Measurements from ENCODE around the gene CELF2.
"Not testable (repeated sequence)": the region's sequence is repeated elsewhere in the genome, so short reads cannot be mapped to it uniquely, and the experiment has no call there.

CELF2 gene

DNA sequence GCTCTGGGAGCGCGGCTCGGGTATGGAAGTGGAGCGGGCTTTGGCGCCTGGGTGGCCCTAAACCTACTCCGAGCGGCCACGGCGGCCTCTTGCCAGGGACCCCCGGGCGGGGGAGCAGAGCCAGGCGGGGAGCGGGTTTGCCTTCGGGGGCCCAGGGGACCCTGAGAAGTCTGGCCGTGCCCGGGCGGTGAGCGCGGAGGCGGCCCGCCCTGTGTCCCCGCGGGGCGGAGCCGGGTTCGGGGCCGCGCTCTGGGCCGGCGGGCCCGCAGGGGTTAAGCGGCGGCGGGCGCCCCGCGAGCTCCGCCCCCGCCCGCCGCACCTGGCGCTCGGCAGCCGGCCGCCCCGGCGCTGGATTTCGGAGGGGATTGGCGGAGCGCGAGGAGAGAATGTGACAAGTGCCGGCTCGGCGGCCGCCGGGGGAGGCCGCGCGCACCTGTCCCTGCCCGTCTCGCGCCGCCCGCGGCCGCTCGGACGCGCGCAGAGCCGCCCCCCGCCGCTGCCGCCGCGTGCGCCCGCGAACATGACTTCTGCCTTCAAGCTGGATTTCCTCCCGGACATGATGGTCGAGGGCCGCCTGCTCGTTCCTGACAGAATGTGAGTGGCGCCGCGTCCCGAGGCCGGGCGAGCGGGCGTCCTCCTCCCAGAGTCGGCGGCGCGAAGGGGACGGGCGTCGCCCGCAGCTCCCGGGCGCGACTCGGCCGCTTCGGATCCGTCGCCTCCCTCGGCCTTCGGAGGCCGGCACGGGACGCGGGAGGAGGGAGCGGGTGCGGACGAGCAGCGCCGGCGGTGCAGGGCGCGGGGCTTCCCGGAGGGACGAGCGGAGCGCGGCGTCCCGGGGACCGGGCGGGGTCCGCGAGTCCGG lies at the start of gene CELF2:
CELF2 (plus strand) TSS at position 303 of the 862 bp plus-strand sequence; CDS start at position 521, 218 bp downstream.
- no peak for DNase-seq (ENCODE audit: low spot score)

DNA sequence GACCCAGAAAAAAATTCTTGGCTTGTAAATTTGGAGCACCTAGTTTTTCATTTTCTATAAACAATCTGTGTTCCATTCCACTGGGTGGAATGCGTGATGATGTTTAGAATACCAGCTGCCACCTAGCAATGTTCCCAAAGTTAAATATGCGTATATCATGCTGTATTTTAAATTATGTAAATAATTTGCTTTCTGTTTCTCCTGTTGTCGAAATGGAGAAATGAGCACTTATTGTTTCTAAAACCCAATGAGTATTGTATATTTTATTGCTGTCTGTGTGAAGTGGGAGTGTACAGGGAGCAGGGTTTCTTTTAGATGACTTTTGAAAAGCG lies 49.4 kb upstream of the CELF2 start:
- no peak for DNase-seq (ENCODE audit: low spot score)

DNA sequence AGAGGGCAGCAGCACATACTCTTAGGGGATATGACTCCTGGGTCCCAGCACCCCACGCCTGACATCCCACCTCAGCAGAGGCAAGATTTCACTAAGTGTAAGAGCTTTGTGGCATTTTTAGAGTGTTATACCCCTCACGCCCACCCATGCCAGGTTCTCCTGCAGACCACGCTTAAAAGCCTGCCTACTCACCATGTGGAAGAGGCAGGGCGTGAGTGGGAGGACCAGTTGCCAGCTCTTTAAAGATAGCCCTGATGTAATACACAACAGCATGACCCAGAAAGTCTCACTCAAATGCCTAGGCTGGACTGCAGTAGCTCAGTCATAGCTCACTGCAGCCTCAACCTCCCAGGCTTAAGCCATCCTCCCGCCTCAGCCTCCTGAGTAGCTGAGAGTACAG lies 44.4 kb upstream of the CELF2 start:
- DNase-seq (ENCODE audit: low spot score): no peak

DNA sequence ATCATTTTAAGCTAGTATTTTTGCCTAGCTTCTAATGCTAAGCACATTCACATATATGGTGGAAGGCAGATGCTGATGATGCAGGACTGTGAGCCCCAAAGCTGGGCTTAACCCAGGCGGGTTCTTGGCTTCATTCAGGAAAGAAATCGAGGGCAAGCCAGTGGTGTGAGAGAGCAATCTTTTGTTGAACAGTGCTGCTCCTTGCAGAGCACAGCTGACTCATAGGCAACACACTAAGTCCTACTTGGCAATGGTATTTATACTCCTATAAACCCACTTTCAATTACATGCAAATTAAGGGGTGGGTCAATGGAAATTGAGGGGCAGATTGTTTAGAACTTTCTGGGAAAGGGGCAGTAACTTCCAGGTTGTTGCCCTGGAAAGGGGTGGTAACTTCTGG lies 42.0 kb upstream of the CELF2 start:
- no peak for DNase-seq (ENCODE audit: low spot score)

DNA sequence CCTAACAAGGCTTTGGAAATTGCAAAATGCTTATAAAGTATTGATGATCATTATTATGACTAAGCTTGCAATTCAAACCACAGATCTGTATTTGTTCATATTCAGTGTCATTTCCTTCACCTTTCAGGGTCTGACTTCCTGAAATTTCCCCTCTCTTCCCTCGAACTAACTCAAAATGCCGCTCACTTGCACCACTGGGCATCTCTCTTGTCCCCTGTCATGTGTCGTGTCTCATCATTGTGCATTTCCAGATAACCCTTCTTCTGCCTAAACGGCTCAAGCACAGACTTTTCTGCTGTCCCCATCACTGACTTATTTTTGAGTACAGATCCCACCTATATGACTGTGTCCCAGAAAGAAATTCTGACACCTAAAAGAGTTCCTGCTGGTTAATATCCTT lies 41.0 kb upstream of the CELF2 start:
- no peak for DNase-seq (ENCODE audit: low spot score)

DNA sequence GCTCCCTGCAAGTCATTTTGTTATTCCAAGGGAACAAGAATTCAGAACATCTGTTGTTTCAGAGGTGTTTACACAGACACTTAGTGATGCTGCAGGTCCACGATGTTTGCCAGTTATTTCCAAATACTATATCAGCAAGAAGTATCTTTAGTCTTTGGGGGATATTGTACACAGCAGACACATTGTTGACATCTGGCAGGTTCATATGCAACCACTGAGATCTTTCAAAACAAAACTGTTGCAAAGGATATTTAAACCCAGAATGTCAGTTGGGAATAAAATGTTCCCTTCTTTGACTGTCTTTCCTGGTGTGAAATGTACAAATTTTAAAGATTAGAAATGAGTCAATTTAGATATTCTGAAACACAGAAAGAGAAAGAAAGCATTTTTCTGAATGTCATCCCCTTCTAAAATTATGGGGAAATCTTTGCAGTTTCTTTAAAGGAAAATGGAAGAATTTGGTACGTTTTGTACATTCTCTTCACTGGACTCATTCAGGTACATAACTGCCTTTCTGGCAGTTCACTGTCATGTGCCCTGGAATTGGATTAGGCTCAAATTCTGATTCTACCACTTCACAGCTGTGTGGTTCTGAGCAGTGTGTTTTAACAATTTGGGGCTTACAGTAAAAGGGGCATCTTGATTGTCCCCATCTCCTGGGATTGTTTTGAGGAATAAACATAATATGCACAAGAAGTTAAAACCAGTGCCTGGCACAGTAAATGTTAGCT lies 40.3 kb upstream of the CELF2 start:
- DNase-seq (ENCODE audit: low spot score): no peak

DNA sequence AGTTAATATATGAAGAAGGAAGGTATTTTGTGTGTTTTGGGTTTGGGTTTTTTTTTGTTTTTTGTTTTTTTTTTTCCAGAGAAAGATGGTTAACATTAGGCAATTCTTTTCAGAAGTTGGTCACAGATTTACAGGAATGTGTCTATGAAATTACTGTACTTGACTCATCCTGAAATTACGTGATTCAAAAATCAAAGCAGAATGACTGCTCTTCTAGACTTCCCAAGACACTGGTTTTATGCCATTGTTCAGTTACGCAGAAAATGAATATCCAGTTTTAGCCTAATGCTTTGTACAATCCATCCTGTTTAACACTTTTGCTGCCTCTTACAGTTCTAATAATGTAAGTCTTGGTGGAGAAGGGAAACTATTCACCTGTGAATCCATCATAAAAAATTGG lies 39.7 kb upstream of the CELF2 start:
- DNase-seq (ENCODE audit: low spot score): no peak

DNA sequence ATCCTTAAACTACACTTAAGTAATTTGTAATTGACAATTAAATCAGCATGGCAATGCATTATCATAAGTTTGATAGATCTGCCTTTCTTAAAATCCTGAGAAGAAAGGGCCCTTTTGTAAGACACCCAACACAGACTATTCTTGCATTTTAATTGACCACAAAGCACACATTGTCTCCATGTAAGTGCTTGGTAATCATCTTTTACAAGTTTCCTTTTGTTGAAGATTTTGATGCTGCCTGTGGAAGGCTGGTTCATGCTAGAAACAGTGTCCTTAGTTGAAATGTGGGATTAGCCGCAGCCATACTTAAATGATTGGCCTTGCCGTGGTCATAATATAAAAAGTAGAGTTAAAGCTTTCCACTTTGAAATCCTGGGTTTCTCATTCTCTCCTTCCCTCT lies 32.3 kb upstream of the CELF2 start:
- DNase-seq (ENCODE audit: low spot score): no peak

DNA sequence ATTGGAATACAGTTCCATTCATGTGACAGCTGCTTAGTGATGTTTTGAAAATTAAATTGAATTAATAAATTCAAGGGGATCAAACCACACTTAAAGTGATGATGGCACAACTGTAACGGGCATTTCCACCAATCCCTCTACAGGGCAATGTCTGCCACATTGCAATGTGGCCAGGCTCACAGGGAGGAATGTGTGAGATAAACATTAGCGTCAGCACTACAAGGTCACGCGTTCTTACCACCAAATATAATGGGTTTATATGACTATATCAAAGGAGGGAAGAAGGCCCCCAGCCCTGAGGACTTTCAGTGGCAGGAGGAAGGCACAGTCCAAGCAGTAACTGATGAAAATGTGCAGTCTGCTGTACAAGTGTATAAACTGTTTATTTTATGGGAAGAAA lies 31.1 kb upstream of the CELF2 start:
- no peak for DNase-seq (ENCODE audit: low spot score)

DNA sequence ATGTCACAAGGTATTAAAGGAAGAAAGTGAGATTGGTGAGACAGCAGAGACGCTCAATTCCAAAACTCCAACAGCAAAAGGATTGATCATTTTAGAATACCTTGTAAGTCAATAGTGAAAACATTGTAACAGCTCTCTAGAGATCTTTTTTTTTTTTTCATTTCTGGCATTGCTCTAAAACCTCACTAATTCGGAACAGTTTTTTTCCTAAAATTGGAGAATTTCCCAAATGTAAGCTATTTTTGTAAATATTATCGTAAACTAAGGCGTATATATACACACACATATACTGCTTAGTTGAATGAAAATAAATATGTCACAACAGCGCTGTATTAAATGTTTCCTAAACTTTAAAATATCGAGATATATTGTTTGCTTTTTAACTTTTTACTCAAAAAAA lies 30.6 kb upstream of the CELF2 start:
- DNase-seq (ENCODE audit: low spot score): no peak

DNA sequence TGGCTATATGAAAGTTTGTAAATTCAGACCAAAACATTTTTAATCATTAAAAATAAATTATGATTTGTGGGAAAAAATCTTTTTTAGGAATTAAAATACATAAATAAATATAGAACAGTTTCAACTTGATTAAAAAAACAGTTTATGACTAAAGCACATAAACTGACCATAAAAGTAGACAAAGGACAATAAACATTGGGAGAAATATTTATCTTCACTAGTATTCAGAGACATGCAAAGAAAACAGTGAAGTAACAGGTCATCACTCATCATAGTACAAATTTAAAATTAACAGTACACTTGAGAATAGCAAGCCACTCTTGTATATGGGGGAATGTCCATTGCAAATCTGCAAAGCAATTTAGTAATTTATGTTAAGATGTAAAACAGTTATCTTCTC lies 28.0 kb upstream of the CELF2 start:
- no peak for DNase-seq (ENCODE audit: low spot score)

DNA sequence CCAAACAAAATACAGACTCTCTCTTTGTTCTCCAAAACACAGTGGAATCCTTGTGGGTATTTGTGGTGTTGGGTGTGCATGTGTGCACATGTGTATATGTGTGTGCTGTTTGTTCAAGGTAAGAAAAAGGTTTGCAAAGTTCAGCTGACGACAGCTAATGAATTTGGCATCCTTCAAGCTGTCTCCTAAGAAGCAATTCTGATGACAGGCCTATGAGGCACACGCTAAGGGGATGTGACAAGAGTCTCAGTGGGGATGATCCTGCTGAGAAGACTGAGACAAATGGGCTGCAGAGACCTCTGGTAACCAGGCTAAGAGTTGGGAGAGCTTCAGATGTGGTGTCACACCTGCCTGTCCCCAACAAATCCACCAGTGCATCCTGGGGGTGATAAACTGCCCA lies 26.5 kb upstream of the CELF2 start:
- DNase-seq (ENCODE audit: low spot score): no peak

DNA sequence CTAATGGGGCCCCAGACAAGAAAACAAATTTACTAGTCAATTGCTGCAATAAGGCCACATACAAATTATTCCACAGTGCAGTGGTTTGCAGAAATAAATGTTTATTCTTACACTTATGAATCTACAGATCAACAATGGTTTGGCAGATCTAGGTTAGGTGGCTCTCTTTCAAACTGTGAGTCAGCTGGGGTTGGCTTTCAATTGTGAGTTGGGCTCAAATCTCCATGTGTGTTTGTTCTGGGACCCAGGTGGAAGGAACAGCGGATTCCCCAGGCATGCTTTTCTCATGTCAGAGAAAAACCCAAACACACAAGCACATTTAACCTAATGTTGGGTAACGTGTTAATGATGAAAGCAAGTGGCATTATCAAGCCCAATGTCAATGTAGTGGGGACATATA lies 25.6 kb upstream of the CELF2 start:
- DNase-seq (ENCODE audit: low spot score): no peak

DNA sequence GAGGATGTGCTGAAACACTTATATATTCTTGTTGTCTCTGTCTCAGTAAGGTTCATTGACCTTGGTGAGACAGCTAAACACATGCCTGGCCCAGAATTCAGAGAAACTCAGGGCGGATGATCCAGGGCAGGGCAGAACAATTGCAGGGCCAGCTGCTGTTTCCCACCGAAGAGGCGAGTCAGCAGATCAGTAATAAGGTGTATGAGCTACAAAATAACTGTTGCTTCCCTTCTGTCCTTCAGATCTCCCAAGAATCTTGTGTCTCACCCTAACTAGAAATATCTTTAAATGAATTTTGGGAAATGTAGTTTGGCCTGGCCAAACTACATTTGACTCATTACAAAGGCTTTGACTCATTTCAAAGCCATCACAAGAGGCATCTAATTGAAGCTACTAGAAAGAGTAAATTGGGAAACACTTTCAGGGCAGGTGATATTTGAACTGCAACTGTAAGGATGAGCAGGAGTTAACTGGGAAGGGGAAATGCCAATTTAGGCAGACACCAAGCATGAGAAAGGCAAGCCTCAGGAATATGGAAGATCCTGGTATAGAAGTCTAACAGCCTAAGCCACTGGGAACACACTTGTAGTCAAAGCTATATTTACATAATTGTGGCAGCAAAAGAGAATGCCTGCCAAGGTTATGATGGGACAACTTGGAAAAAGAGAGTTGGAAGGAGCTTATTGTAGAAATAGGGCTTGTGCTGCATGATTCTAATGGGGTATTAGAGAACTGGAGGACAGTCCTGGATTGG lies 24.5 kb upstream of the CELF2 start:
- no peak for DNase-seq (ENCODE audit: low spot score)

DNA sequence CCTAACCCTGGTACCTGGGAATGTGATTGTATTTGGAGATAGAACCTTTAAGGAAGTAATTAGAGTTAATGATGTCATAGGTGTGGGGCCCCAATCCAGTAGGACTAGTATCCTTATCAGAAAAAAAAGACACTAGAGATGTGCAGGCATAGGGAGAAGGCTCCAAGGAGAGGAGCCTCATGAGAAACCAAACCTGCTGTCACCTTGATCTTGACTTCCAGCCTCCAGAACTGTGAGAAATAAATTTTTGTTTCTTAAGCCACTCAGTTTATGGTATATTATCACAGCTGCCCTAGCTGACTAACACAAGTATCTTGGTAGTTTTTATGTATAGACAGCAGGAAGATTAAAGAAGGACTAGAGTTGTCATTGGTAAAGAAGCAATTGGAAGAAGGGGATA lies 23.9 kb upstream of the CELF2 start:
- no peak for DNase-seq (ENCODE audit: low spot score)

DNA sequence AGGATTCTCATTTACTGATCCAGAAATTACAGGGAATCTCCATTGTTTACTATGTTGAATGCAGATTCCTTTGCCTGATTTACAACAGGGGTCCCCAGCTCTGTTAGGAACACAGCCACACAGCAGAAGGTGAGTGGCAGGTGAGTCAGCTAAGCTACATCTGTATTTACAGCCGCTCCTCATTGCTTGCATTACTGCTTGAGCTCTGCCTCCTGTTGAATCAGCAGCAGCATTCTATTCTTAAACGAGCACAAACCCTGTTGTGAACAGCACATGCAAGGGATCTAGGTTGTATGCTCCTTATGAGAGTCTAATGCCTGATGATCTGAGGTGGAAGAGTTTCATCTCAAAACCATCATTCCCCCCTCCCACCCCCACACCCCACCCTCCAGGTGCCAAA lies 23.3 kb upstream of the CELF2 start:
- no peak for DNase-seq (ENCODE audit: low spot score)

DNA sequence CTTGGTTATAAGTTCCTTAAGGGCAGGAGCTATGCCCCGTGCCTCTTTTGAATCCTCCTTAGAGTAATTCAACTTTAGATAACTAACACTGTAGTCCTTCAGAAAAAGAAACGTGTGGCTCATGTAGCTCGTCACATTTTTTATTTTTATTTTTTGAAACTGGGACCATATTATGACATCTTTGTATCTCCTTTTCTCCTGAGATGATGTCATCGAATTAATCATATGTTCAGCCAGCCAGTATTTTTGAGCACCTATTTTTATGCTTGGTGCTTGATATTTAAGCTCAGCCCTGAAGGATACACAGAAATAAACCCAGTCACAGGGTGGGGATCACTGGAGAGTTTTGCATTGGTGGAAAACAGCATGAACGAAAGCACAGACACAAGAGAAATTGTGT lies 22.6 kb upstream of the CELF2 start:
- DNase-seq (ENCODE audit: low spot score): no peak

DNA sequence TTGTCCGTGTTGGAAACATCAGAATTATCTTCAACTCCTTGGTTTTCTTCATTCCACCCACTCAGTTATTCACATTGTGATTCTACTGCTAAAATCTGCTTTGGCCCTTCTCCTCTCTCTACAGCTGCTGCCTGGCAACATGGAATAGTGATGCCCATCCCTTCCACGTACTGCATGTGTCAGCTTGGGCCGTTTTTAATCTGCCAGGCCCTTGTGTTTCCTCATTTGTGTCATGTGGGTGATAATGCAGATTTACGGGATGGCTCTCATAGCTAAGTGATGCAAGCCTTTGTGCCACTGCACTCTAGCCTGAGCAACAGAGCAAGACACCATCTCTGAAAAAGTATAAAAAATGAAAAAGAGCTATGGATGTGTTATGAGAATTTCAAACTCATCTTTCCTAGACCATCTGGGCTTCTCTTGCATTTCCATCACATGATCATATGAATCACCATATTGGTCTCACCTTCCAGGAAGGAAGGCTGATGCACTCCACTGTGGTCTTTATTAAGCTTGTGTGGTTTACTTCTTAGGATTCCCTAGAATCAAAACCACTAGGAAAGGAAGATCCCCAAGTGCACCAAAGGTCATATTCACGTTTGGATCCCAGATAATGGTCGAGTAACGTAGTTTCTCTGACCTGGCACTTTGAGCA lies 20.6 kb upstream of the CELF2 start:
- DNase-seq (ENCODE audit: low spot score): no peak

DNA sequence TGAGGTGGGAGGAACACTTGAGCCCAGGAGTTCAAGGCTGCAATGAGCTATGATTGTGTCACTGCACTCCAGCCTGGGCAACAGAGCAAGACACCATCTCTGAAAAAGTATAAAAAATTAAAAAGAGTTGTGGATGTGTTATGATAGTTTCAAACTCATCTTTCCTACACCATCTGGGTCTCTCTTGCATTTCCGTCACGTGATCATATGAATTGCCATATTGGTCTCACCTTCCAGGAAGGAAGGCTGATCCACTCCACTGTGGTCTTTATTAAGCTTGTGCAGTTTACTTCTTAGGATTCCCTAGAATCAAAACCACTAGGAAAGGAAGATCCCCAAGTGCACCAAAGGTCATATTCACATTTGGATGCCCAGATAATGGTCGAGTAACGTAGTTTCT lies 18.2 kb upstream of the CELF2 start:
- DNase-seq (ENCODE audit: low spot score): not testable (repeated sequence)

DNA sequence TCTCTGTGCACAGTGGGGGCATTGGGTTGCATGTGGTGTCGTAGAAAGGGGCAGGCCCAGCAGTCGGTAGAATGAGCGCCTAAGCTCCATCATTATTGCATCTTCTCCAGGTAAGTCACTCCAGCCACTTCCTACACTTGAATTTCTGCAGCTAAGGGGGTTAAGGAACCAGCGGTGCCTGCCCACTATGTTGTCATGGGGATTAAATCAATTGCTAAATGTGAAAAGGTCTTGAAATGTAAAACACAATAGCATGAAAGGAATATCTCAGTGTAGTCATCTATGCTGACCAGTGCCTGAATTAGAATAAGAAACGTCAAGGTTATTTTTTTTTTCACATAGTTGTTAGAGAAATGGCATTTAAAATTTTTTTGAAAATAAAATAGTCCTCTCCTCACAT lies 15.2 kb upstream of the CELF2 start:
- no peak for DNase-seq (ENCODE audit: low spot score)

DNA sequence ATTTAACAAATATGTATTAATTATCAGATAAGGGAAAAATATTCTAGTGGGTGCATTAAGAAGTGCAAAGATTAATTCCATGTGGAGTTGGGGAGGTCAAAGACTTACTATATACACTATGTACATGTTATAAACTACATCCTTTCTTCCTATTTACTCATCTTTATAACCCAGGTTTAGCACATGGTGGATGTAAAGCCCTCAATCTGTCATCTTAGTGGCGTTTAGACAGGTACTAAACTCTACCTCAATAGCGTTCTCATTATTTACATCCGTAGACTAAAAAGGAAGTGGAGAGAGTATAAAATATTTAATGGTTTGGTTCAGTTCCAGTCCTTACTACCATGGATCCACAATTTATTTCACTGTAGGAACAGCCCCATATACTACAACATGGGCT lies 14.8 kb upstream of the CELF2 start:
- no peak for DNase-seq (ENCODE audit: low spot score)

DNA sequence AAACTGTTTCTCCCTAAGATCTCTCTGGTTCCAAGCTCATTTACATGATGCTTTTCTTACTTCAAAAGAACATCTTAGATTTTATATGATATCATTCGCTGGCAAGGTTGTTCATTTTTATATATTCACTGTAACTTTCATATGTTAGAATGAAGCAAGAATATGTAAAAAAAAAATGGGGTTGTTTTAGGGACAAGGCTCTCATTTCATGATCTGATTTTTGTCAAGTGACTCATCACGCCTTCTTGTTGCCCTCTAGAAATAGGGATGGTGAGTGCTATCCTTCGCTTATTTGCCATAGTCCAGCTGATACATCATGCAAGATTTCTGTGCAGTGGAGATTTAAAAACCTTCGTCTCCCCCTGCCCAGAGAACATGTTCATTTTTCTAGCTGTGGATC lies 14.0 kb upstream of the CELF2 start:
- DNase-seq (ENCODE audit: low spot score): no peak

All from globus pallidus (tissue), 1 donor.